Measurements from ENCODE around the gene IFT81. TPM values are rescaled to one million over a fixed set of nuclear protein-coding genes. Genes with fewer than 3 reads are reported as not detected.

The IFT81 gene
- total RNA-seq, 1 donor from 2014 or later = 12.2 TPM

DNA sequence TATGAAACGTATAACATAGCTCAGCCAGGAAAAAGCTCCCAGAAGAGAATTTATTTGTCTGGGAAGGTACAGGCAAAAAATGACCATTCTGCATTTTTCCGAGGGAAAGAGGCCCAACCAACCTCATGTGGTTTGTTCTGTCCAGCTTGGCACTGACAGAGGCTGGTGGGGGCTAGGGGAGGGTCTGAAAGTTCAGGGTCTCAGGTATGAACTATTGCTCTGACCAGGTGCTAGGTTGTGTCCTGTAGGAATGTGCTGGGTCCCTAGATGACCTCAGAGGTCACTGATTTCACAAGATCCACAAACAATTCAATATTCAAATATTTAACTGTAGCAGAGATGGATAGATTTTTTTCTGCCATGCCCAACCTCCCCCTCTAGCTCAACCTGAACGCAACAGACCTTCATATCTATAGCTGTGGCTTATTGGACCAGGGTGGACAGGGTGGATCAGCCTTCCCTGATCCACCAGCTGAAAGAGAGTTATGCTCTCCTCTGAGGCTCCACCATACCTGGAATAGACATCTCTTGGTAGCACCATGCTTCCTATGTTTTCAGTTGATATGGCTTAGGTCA, 32.9 kb upstream of the IFT81 start:
- intact Hi-C loops (cut with micrococcal nuclease) = no loop called here
- no peak overlapping the region for H3K4me3 ChIP-seq
- H3K27ac ChIP-seq (replicated peaks) = no peak overlapping the region
- no peaks in the 10 kb centered on the region for H3K27me3 ChIP-seq (ENCODE audit: low read depth)
- no peaks in the 10 kb centered on the region for H3K9me3 ChIP-seq (replicated peaks)
- TF ChIP-seq, protein P1, sequence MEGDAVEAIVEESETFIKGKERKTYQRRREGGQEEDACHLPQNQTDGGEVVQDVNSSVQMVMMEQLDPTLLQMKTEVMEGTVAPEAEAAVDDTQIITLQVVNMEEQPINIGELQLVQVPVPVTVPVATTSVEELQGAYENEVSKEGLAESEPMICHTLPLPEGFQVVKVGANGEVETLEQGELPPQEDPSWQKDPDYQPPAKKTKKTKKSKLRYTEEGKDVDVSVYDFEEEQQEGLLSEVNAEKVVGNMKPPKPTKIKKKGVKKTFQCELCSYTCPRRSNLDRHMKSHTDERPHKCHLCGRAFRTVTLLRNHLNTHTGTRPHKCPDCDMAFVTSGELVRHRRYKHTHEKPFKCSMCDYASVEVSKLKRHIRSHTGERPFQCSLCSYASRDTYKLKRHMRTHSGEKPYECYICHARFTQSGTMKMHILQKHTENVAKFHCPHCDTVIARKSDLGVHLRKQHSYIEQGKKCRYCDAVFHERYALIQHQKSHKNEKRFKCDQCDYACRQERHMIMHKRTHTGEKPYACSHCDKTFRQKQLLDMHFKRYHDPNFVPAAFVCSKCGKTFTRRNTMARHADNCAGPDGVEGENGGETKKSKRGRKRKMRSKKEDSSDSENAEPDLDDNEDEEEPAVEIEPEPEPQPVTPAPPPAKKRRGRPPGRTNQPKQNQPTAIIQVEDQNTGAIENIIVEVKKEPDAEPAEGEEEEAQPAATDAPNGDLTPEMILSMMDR (IDR thresholded peaks at IDR 0.05; ENCODE audit: borderline replicate concordance) = no peak
- no peaks in the 10 kb centered on the region for H3K4me1 ChIP-seq
- no peak for DNase-seq
- H3K36me3 ChIP-seq = no peaks in the 10 kb centered on the region

DNA sequence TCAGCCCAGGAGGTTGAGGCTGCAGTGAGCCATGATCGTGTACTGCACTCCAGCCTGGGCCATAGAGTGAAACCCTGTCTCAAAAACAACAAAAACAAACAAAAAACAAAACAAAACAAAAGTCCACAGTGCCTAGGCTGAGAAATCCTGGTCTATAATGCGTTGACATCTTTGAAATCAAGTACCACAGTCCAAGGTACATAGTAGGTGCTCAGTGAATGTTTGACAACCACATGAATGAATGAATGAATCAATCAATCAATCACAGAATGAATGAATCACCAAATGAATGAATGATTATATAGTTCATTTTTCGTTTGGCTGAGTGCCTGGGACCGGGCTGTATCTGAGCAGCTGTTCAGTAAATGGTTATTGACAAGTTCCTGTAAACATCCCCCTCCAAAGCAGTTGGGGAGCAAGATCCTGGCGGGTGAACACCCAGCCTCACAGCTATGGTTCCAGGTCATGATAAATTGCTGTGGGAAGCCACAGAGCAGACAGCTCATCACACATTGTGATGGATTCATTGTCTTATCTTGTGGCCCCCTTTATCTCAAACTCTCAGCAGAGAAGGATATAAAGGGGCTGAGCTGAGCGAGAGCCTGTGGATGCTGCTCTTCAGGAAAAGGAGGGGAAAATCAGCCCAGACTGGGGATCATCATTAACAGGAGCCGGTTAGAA, 30.4 kb upstream of the IFT81 start:
- Histone ChIP-seq H3K4me3 (no peak overlapping the region), H3K27ac (replicated peaks) (no peak overlapping the region), H3K27me3 (ENCODE audit: low read depth) (no peaks in the 10 kb centered on the region), H3K9me3 (replicated peaks) (no peaks in the 10 kb centered on the region), H3K36me3 (no peaks in the 10 kb centered on the region), H3K4me1 (no peaks in the 10 kb centered on the region)
- TF ChIP-seq, protein P1 (IDR thresholded peaks at IDR 0.05; ENCODE audit: borderline replicate concordance) = no peak
- DNase-seq = no peak
- intact Hi-C loops (cut with micrococcal nuclease) = no loop called here

DNA sequence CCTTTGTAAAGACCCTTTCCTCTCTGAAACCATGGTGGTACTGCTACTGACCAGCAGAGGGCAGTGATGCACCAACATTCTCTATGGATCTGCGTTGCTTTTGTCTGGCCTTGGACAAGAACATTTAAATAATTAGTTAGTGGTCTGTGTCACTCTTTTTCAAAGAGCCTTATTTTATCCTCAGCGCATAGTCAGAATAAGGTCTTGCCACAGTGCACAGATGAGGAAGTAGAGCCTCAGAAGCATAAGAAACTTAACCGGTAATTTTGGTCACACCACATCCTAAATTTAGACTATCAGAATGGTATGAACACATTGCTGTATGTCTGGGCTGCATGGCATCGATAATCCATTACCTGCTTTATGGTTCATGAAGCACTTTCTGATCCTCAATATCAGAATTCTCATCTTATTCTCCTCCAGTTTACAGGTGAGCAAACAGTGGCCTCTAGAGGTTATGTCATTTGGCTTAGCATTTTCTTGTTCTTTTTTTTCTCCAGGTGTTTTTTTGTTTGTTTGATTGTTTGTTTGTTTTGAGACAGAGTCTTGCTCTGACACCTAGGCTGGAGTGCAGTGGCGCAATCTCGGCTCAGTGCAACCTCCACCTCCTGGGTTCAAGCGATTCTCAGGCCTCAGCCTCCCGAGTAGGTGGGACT, 23.7 kb upstream of the IFT81 start:
- TF ChIP-seq, protein P1 (IDR thresholded peaks at IDR 0.05; ENCODE audit: borderline replicate concordance) = peak; percentile 92
- Histone ChIP-seq H3K27me3 (ENCODE audit: low read depth) (no peaks in the 10 kb centered on the region), H3K4me1 (peaks cover 15% of the 10 kb centered on the region), H3K27ac (replicated peaks) (peak overlapping the region; percentile 51), H3K9me3 (replicated peaks) (no peaks in the 10 kb centered on the region), H3K36me3 (no peaks in the 10 kb centered on the region), H3K4me3 (no peak overlapping the region)
- intact Hi-C loops (cut with micrococcal nuclease) = loop anchor here (5.0 kb wide), 1 partner anchor 332 kb away; no protein-coding TSS in a partner anchor
- peak; percentile 45 for DNase-seq

DNA sequence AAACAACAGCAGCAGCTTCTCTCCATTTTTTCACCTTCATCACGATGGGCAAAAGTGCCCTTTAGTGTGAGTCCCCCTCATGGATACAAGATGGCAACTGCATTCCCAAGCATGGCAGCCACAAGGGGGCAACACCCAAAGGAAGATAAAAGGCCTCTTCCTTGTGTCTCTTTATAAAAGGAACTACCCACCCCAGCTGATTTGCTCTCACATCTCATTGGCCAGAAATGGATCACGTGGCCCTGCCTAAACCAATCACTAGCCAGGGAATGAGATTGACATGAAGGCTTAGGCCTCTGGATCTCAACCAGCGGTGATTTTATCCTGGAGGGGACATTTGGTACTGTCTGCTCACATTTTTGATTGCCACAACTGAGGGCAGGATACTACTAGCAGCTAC, 21.9 kb upstream of the IFT81 start:
- no peak overlapping the region for H3K4me3 ChIP-seq
- peaks cover 20% of the 10 kb centered on the region for H3K4me1 ChIP-seq
- no peaks in the 10 kb centered on the region for H3K36me3 ChIP-seq
- H3K27me3 ChIP-seq (ENCODE audit: low read depth) = no peaks in the 10 kb centered on the region
- TF ChIP-seq, protein P1 (IDR thresholded peaks at IDR 0.05; ENCODE audit: borderline replicate concordance) = peak; percentile 36
- intact Hi-C loops (cut with micrococcal nuclease) = loop anchor here (5.0 kb wide), 1 partner anchor 330 kb away; no protein-coding TSS in a partner anchor
- no peak overlapping the region for H3K27ac ChIP-seq (replicated peaks)
- H3K9me3 ChIP-seq (replicated peaks) = no peaks in the 10 kb centered on the region
- no peak for DNase-seq

DNA sequence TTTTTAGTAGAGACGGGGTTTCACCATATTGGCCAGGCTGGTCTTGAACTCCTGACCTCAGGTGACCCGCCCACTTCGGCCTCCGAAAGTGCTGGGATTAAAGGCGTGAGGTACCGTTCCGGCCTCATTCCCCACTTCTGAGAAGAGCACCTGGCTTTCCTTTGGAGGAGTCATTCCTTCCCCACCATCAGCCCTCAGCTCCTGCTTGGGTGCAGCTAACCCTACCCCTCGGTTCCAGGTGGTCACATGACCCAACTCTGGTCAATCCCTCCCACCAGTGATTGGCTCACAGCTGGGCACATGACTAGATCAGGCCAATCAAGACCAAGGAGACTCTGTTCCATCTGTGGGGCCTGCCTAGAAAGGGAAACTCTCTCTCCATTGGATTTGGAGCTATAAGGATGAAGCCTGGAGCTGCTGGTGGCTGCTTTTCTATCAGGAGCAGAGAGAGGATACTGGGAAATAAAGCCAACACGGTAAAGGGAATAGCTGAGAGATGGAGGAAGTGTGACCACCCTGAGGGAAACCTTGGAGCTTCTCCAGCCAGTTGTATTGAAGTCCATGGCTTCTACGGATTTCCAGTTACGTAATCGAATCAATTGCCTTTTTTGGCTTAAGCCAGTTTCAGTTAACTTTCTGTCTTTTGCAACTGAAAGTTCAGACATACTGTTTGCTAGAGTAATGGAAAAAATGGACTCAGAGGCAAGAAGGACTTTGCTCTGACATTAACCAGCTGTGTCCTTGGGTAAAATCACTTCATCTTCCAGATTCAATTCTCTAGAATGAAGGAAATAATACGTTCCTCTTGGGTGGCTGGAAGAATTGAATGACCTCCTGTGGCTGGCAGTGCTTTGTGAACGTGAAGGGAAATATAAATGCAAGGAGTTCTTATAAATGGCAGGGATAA, 19.7 kb upstream of the IFT81 start:
- H3K4me1 ChIP-seq = peaks cover 41% of the 10 kb centered on the region
- no peaks in the 10 kb centered on the region for H3K9me3 ChIP-seq (replicated peaks)
- no peak overlapping the region for H3K4me3 ChIP-seq
- H3K27ac ChIP-seq (replicated peaks) = peak overlapping the region; percentile 24
- no peaks in the 10 kb centered on the region for H3K27me3 ChIP-seq (ENCODE audit: low read depth)
- TF ChIP-seq, protein P1 (IDR thresholded peaks at IDR 0.05; ENCODE audit: borderline replicate concordance) = no peak
- no peak for DNase-seq
- intact Hi-C loops (cut with micrococcal nuclease) = loop anchor here (5.0 kb wide), 1 partner anchor 328 kb away; no protein-coding TSS in a partner anchor
- no peaks in the 10 kb centered on the region for H3K36me3 ChIP-seq

Measured in left ventricle myocardium inferior (tissue), 1 donor.